GM21515 (cell line): ENCODE data around the gene SP2.

Source experiments
- ATAC-seq: cut with Tn5 transposase; IDR thresholded peaks from one replicate; pipeline ENCODE4 v1.9.1; 2021; ENCODE audit not compliant: unreplicated experiment

The SP2 gene

GRCh38 chr17:47869114-47869513 lies 26.9 kb upstream of the SP2 start:
- no peak for ATAC-seq

- no peak for ATAC-seq
Observed at GRCh38 chr17:47870056-47870455, 26.0 kb upstream of the SP2 start.

DNA sequence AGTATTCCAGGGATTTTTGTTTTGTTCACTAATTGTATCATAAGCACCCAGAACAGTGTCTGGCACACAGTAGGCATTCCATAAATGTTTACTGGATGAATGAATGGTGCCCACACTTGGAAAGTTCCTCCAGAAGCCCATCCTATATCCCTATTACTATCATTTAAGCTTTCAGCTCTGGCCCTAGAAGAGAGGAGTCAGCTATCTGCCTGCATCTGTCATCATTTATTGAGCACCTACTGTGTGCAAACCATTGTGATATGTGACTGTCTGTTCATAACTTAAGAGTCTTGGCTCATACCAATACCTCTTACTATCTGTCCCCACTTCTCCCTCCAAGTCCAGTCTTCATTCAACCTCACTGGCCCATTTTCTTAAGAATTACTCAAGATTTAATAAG lies 25.0 kb upstream of the SP2 start:
- ATAC-seq: no peak

- no peak for ATAC-seq
Observed at GRCh38 chr17:47872019-47872650, 23.9 kb upstream of the SP2 start.

GRCh38 chr17:47872651-47873161 lies 23.3 kb upstream of the SP2 start:
- ATAC-seq: no peak

DNA sequence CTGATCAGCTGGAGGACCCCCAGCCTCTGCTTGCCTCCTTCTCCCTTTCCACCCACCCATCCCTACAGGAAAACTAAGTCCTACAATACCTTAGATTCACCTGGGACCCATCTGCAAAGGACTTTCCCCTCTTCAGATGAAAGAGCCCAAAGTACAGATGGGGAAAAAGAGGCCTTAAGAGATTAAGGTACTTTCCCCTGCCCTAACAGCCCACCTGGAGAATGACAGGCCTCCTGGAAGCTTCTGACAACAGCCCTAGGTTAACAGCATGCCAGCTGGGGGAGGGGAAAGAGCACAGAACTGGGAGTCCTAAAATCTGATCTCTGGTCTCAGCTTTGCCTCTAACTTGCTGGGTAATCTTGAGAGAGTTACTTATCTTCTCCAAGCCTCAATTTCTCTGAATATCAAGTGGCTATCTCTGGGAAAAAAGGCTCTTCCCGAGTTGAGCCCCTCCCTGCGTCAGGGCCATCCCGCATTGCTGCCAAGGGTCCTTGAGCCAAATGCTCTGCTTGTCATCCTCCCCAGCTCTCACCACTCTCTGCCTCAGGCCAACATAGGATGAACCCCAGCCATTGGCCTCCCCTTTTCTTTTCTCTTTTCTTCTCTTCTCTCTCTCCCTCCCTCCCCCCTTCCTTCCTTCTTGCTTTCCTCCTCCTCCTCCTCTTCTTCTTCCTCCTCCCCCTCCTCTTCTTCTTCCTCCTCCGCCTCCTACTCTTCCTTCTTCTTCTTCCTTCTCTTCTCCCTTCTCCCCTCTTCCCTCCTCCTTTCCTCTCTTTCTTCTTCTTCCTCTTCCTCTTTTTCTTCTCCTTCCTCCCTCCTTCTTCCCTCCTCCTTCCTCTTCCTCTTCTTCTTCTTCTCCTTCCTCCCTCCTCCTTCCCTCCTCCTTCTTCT lies 22.6 kb upstream of the SP2 start:
- no peak for ATAC-seq

GRCh38 chr17:47875011-47875985 lies 20.7 kb upstream of the SP2 start:
- no peak for ATAC-seq

- no peak for ATAC-seq
Observed at GRCh38 chr17:47877368-47878034, 18.5 kb upstream of the SP2 start.

GRCh38 chr17:47878203-47879027 lies 17.6 kb upstream of the SP2 start:
- ATAC-seq: no peak

DNA sequence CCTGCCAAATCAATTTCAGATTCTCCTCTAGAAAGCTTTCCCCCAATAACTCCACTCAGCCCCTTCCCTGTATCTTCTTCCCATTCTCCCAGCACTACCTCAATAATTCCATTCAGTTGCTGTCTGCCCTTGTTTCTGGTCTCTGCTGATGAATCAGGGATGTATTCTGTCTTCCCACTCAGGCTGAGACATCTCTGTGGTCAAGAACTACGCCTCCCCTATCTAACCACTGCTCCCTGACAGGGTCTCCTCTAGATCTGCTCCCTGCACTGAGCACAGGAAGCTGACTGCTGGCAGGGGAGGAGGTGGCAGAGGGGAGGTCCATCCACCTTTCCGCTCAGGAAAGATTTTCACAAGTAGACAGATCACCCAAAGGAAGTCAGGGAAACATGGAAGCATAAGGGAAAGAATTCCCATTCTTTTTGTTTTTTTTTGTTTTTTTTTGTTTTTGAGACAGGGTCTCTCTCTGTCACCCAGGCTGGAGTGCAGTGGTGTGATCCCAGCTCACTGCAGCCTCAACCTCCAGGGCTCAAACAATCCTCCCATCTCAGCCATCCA lies 16.9 kb upstream of the SP2 start:
- ATAC-seq: no peak

GRCh38 chr17:47879776-47880454 lies 16.1 kb upstream of the SP2 start:
- ATAC-seq: no peak

DNA sequence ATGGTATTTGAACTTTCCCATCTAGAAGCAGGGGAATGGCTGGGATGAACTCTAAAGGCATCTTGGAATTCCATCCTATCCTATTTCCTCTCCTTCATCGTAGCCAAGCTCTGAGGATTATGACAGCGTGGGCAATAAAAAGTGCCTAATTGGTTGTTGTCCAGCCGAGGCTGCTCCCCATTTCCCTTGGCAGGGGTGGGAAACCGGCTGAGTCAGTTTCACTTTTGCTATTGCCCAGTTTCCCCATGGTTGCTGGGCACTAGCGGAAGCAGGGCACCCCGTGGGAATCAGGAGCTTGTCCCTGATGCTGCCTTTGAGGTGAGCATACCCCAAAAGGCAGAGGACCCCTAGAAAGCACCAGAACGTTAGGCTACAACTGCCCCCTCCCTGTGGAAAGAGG lies 13.8 kb upstream of the SP2 start:
- ATAC-seq: no peak

GRCh38 chr17:47882695-47883588 lies 13.1 kb upstream of the SP2 start:
- no peak for ATAC-seq

GRCh38 chr17:47883589-47884426 lies 12.2 kb upstream of the SP2 start:
- no peak for ATAC-seq

- ATAC-seq: no peak
Observed at GRCh38 chr17:47884427-47884740, 11.7 kb upstream of the SP2 start.

GRCh38 chr17:47884905-47885730 lies 10.9 kb upstream of the SP2 start:
- no peak for ATAC-seq
